Endothelial cell of umbilical vein (primary cell): ENCODE data around the gene BRINP2. TPM values are rescaled to one million over a fixed set of nuclear protein-coding genes. Genes with fewer than 3 reads are reported as not detected.

Source experiments
- BruUV-seq: library from RNA; stranded (reverse); fragments of 400-500 nt; replicated peaks from 2 replicates; lab custom pipeline; 2021; lab: Mats Ljungman, UMichigan
- CTCF ChIA-PET: fragments of 300-600, 350-600 bp; sonication (Branson Sonifier 250); formaldehyde crosslinking; loops from one replicate; lab custom pipeline; 2021; ENCODE audit warnings: antibody characterized with exemption, inconsistent platforms; lab: Charles Lee
- POLR2A ChIA-PET: fragments of 300-600, 350-600 bp; sonication (Branson Sonifier 250); formaldehyde crosslinking; loops from one replicate; lab custom pipeline; 2021; ENCODE audit warnings: antibody characterized with exemption, inconsistent platforms; lab: Charles Lee
- DNase-seq: peaks from one replicate; pipeline ENCODE4 v3.0.0-alpha.2; 2011; ENCODE audit warnings: low read depth, low spot score
- FAIRE-seq: peaks from 2 replicates; lab custom pipeline; 2011; peaks lifted over from hg19 to GRCh38; lab: Jason Lieb, UNC
- H2AFZ ChIP-seq: 2 replicates; pipeline ENCODE4 v1.6.0; 2012; ENCODE audit warnings: low read depth, low read length, control low read depth, inconsistent platforms
- H3K27ac ChIP-seq: 2 replicates; pipeline ENCODE4 v1.5.1; 2011; ENCODE audit warnings: low read depth, mild to moderate bottlenecking, control low read depth, low read length, moderate library complexity; ENCODE audit not compliant: insufficient read depth
- H3K27me3 ChIP-seq, 2 experiments: 2 replicates each; pipeline versions ENCODE4 v1.6.0 to v1.6.1; 2011; ENCODE audit warnings: low read length in 2 of 2, mixed read lengths in 1 of 2; ENCODE audit not compliant: control insufficient read depth in 2 of 2, insufficient read depth in 2 of 2
- H3K36me3 ChIP-seq, 2 experiments: 2 replicates in 1 of 2; 3 replicates in 1 of 2; pipeline ENCODE4 v1.5.1; 2011; ENCODE audit warnings: low read length in 2 of 2, mild to moderate bottlenecking in 1 of 2, moderate library complexity in 1 of 2; ENCODE audit not compliant: control insufficient read depth in 2 of 2, insufficient read depth in 2 of 2; ENCODE audit errors: extremely low read depth in 1 of 2
- H3K4me1 ChIP-seq: 3 replicates; pipeline ENCODE4 v1.5.1; 2011; ENCODE audit warnings: mild to moderate bottlenecking, low read length; ENCODE audit not compliant: control insufficient read depth, insufficient read depth; ENCODE audit errors: extremely low read depth
- H3K4me2 ChIP-seq: 2 replicates; pipeline ENCODE4 v1.6.1; 2011; ENCODE audit warnings: low read length, control low read depth, mixed read lengths; ENCODE audit not compliant: insufficient read depth
- H3K4me3 ChIP-seq, 3 experiments: fragments of 200-600 bp in 1 of 3; sonication (generic), shearing (Covaris generic) in 1 of 3; replicated peaks in 1 of 3; 2 replicates each; pipeline ENCODE4 v1.5.1; 2011 to 2016; ENCODE audit warnings: control low read depth in 3 of 3, low read length in 3 of 3, mild to moderate bottlenecking in 2 of 3, inconsistent platforms in 1 of 3, low read depth in 1 of 3, moderate library complexity in 1 of 3; ENCODE audit not compliant: insufficient read depth in 1 of 3
- H3K79me2 ChIP-seq: 2 replicates; pipeline ENCODE4 v1.6.0; 2012; ENCODE audit warnings: low read length, inconsistent platforms; ENCODE audit not compliant: control insufficient read depth, insufficient read depth
- H3K9ac ChIP-seq: replicated peaks from 2 replicates; pipeline ENCODE3; 2011; ENCODE audit warnings: low read length, control low read depth; ENCODE audit not compliant: insufficient read depth; ENCODE audit errors: extremely low read depth
- H3K9me1 ChIP-seq: replicated peaks from 3 replicates; pipeline ENCODE4 v1.6.0; 2011; ENCODE audit warnings: mild to moderate bottlenecking, low read length; ENCODE audit not compliant: control insufficient read depth, insufficient read depth; ENCODE audit errors: extremely low read depth
- H3K9me3 ChIP-seq: replicated peaks from 2 replicates; pipeline ENCODE4 v1.5.1; 2012; ENCODE audit warnings: low read length, inconsistent platforms; ENCODE audit not compliant: control insufficient read depth, insufficient read depth
- H4K20me1 ChIP-seq: replicated peaks from 2 replicates; pipeline ENCODE3; 2011; ENCODE audit warnings: mild to moderate bottlenecking, low read length; ENCODE audit not compliant: control insufficient read depth, insufficient read depth; ENCODE audit errors: extremely low read depth
- CTCF ChIP-seq, 2 donors: IDR thresholded peaks; 1 replicate in 1 of 2; 2 replicates in 1 of 2; pipeline ENCODE4 v1.5.1; 2011; ENCODE audit warnings: low read length in 2 of 2, mild to moderate bottlenecking in 2 of 2, moderate library complexity in 2 of 2, control low read depth in 1 of 2, inconsistent platforms in 1 of 2, low read depth in 1 of 2; ENCODE audit not compliant: insufficient read depth in 1 of 2; ENCODE audit errors: extremely low read depth in 1 of 2
- FOS ChIP-seq: IDR thresholded peaks from 2 replicates; pipeline ENCODE4 v1.6.1; 2011; ENCODE audit warnings: mild to moderate bottlenecking, low read length, moderate library complexity, borderline replicate concordance; ENCODE audit not compliant: insufficient read depth
- GATA2 ChIP-seq: IDR thresholded peaks from 2 replicates; pipeline ENCODE4 v1.7.0; 2011; ENCODE audit warnings: low read depth, mild to moderate bottlenecking, moderate library complexity, mixed read lengths, low read length; ENCODE audit not compliant: insufficient read length, insufficient read depth
- JUN ChIP-seq: IDR thresholded peaks from 2 replicates; pipeline ENCODE4 v1.6.1; 2011; ENCODE audit warnings: borderline replicate concordance, low read depth; ENCODE audit not compliant: insufficient read length, insufficient read depth
- MYC ChIP-seq: IDR thresholded peaks from one replicate; pipeline ENCODE4 v1.6.1; 2011; ENCODE audit warnings: mild to moderate bottlenecking, low read depth, low read length
- POLR2A ChIP-seq: IDR thresholded peaks from 2 replicates; pipeline ENCODE4 v1.6.1; 2012; ENCODE audit warnings: low read depth, mild to moderate bottlenecking, control low read depth, low read length
- POLR2AphosphoS5 ChIP-seq: IDR thresholded peaks from 2 replicates; pipeline ENCODE4 v1.6.1; 2012; ENCODE audit warnings: low read depth, mild to moderate bottlenecking, control low read depth, low read length, moderate library complexity; ENCODE audit not compliant: insufficient read depth
- dilution Hi-C: fragments of 300-500 bp; cut with MboI; formaldehyde crosslinking; loops from one replicate; pipeline ENCODE4 v1.15.0; 2019; ENCODE audit warnings: low sequenced_read_pairs; ENCODE audit not compliant: extremely low pct_ligation_motif_present
- intact Hi-C: fragments of 100-400 bp; cut with micrococcal nuclease; formaldehyde crosslinking; loops from one replicate; pipeline ENCODE4 v1.10.0; 2022
- polyA plus RNA-seq, 4 experiments: library from polyadenylated mRNA; depleted of rRNA in 3 of 4; stranded (reverse) in 3 of 4; unstranded in 1 of 4; fragments of >200 nt; gene quantifications; 2 replicates each; pipeline versions ENCODE4 v1.2.1 to v1.2.3, GENCODE V29; 2011 to 2012; ENCODE audit warnings: missing spikeins in 1 of 4
- total RNA-seq: library from RNA; stranded (reverse); gene quantifications from 2 replicates; pipeline ENCODE4 v1.2.3, GENCODE V29; 2021
- TF ChIP-seq, protein P1 (sequence below): IDR thresholded peaks from 2 replicates; pipeline ENCODE4 v1.6.1; 2011; ENCODE audit not compliant: insufficient read depth, insufficient read length

Gene BRINP2
- total and polyA plus RNA-seq, 2 donors (not counting 3 experiments of a cell fraction or from before 2014, with no cell fraction given): not detected

- no peaks in the 10 kb centered on the region for H3K79me2 ChIP-seq
- dilution Hi-C loops (no loop called here), intact Hi-C loops (no loop called here)
- FAIRE-seq (no peak), DNase-seq (no peak)
- TF ChIP-seq JUN: no peak
- no peak for TF ChIP-seq GATA2
- no peak for TF ChIP-seq CTCF (IDR thresholded peaks at IDR 0.05; ENCODE audit: extremely low read depth in 1 of 2, insufficient read depth in 1 of 2, low read depth in 1 of 2, low read length in 2 of 2)
- TF ChIP-seq POLR2A: no peak
- no peak for TF ChIP-seq POLR2AphosphoS5
- no peak for TF ChIP-seq FOS
- TF ChIP-seq MYC: no peak
- TF ChIP-seq, protein P1, sequence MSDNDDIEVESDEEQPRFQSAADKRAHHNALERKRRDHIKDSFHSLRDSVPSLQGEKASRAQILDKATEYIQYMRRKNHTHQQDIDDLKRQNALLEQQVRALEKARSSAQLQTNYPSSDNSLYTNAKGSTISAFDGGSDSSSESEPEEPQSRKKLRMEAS: no peak
- H3K4me2 ChIP-seq: no peak overlapping the region
- no peaks in the 10 kb centered on the region for H3K36me3 ChIP-seq
- H3K4me3 ChIP-seq: no peak overlapping the region
- no peak overlapping the region for H3K27ac ChIP-seq
- H3K4me1 ChIP-seq: no peaks in the 10 kb centered on the region
- ChIA-PET POLR2A (no interaction called here), CTCF (no interaction called here)
- H3K27me3 ChIP-seq: no peaks in the 10 kb centered on the region
- H4K20me1 ChIP-seq: no peaks in the 10 kb centered on the region
- BruUV-seq: no TSS peak
- H3K9ac ChIP-seq: no peak overlapping the region
- no peaks in the 10 kb centered on the region for H3K9me3 ChIP-seq
- no peaks in the 10 kb centered on the region for H3K9me1 ChIP-seq
- H2AFZ ChIP-seq: no peak overlapping the region
Measured at GRCh38 chr1:177283380-177283779, 112.6 kb downstream of the BRINP2 start.
